ENCODE measurements around the gene GPC5.

The GPC5 gene

DNA sequence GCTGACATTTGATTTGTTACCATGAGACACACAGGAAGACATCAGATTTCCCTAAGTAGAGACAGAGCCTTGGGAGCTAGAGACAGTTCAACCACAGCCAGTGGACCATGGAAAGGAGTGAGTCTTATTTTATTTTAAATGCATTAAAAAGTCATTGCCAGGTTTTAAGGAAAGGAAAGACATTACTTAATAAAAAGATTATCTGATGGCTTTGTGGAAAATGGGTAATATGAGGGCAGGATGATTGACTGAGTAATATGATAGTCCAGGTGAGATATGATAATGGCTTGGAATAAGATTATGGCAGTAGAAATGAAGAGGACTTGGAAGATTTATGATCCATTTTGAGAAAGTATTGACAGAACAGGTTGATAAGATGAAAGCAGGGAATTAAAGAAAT lies 580.1 kb downstream of the GPC5 start:
- DNase-seq (ENCODE audit: low spot score), result no peak

DNA sequence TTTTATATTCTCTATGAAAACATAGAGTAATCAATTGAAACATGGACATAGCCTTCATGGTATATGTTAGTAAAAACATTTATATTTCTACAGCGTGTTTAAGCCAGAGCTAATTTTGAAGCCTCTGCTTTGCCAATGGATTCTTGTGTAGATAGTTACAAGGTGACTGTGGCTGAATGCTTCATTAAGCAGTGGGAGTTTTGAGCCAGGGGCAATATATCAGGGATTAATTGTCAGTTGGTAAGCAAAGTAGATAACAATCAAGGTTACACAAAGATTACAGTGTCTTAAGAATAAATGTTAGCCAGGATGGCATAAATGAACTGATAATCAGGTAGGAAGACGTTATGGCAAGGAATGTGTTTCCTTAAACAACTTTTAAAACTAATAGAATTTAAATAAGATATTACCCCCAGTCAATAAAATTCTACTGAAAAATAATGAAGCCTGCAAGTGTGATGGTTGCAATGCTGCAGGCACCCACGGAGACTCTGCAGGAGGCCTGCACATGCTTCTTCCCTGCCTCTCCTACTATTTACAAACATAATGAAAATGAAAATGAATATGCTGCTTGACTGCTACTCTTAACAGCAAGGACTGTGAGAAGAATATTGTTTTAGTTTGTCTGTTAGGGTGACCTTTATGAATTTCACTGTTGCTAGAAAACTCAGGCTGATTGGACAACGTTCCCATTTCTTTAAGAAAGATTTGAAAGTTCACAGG lies 588.5 kb downstream of the GPC5 start:
- no peak for DNase-seq (ENCODE audit: low spot score)

DNA sequence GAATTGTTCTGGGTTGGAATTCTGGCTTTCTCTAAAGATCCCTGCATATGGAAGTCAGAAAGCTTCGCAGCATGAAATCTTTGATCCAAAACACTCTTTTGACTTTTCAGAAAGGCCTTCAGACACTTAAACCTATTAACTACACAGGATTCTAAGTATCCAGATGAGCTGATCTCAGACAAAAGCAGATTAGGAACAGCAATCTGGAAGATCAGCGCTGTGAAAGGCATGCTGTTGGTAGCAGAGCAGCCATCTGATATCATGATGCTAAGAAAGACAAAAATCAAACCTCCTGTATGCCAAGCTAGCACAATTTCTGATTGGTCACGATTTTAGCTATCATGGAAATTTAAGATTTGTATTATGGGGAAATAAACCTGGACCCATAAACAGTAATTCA lies 589.9 kb downstream of the GPC5 start:
- no peak for DNase-seq (ENCODE audit: low spot score)

DNA sequence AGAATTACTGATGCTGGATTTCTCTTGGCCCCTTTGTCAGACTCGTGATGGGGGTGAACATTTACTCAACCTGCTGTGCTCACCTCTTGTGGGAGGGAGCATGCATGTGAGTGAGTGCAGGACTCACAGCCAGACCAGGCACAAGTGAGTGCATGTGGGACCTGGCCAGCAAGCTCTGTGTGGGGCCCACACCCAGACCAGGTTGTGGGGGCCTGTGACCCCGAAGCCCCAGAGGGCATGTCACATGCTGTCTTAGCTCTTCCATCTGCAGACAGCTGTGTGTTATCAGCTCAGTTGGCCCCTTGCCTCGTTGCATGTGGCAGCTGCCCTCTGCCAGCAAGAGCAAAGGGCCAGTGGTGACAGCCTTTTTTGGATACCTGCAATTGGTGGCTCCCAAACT lies 614.4 kb downstream of the GPC5 start:
- DNase-seq (ENCODE audit: low spot score), result no peak

DNA sequence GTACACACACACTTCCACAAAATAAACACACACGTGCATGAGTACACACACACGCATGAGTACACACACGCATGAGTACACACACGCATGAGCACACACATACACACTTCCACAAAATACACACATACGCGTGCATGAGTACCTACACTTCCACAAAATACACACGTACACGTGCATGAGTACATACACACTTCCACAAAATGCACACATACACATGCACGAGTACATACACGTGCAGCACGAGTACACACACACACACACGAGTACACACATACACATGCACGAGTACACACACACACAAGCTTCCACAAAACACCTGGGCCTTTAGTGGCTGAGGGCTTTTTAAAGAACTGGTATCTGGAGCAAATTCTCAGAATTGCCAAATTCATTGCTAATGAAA lies 619.3 kb downstream of the GPC5 start:
- DNase-seq (ENCODE audit: low spot score), result no peak

DNA sequence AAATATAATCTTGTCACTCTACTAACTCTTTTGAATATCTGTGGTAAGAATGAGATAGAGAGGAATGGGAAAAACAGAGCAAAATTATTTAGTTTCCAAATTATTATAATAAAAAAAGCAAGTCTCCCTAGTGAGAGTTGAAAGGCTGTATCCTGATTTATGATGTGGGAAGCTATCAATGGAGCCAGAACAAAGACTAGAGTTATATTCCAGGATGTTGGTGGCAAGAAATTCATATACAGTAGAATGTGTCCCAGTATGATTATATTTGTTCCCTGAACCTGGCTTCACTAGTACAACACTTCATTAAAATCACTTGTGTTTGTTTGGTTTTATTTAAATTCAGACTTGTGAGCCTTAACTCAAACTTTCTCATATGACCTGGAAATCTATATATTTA lies 630.3 kb downstream of the GPC5 start:
- no peak for DNase-seq (ENCODE audit: low spot score)

DNA sequence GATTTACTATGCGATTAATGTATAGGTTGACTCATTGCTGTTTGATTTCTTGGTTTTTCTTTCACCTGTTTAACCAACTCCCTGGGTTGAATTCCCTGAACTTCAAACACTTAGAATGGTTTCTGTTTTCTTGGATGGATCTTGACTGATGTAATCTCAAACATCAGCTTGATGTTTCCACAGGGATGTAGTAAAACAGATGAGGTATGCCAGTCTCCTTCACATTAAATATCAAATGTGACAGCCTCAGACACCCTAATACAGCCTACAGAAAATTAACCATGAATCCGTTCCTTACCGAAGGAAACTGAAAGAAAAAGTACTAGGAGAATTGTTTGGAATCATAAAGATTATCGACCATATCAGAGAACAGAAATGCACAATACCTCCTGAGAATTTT lies 631.2 kb downstream of the GPC5 start:
- no peak for DNase-seq (ENCODE audit: low spot score)

DNA sequence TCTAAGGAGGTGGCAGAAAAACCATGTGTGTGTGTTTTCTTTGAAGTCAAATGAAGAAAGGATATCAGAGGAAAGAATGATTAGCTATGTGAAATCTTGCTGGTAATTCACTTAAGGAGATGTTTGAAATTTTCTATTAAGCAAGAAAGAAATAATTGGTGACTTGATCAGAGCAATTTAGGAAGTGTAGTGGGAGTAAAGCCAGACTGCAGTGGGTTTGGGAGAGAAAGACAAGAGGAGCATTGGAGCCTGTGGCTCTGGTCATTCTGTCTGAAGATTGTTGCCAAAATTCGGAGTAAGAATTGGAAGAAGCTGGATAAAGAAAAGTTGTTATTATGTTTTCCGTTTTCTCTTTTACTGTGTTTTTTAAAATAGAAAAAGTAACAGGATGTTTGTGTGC lies 640.5 kb downstream of the GPC5 start:
- DNase-seq (ENCODE audit: low spot score), result no peak

DNA sequence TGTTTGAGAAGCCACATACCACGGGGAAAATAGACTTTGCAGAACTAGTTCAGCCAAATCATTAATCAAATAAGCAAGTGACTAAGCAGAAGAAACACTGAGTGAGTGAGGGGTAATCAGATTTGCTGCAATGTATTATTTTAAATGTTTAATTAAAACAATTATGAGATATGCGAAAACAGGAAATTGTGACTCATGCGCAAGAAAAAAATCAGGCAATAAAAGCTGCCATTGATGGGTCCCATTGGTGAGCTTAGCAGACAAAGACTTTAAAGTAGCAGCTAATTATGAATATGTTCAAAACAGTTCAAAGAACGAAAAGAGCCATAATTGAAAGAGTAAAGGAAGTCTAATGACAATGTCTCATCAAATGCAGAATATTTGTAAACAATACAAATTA lies 644.1 kb downstream of the GPC5 start:
- DNase-seq (ENCODE audit: low spot score), result no peak

DNA sequence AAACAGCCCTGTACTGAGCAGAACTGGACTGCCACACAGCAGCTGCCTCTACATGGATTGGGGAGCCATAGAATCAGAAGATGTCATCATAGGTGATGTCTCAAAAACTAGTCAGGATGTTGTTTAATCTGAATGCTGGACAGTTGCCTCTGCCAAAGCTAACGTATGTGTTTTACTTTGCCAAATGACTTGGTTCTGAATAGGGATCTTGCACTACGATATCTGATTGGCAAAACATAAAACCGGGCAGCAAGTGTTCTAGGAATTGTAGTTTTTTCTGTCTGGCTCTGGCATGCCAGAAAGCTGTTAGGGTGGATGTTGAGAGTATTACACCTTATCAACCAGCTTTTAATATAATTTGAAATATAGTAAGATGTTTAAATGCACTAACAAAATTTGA lies 645.9 kb downstream of the GPC5 start:
- DNase-seq (ENCODE audit: low spot score), result no peak

DNA sequence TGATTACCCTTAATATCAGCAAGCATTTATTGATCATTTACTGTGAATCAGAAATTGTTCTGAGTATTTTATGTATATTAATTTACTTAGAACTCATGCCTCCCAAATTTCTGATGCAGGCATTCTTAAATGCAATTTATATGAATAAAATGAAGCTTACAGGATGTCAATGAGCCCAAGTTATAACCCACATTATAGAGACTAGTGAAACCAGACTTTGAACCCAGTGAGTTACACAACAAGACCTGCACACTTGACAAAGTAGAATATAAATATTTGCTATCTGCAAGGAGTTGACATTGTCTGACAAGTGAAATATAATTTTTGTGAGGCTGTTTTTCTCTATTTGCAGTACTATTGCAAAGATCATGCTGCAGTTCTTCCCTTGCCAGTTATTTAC lies 656.0 kb downstream of the GPC5 start:
- no peak for DNase-seq (ENCODE audit: low spot score)

DNA sequence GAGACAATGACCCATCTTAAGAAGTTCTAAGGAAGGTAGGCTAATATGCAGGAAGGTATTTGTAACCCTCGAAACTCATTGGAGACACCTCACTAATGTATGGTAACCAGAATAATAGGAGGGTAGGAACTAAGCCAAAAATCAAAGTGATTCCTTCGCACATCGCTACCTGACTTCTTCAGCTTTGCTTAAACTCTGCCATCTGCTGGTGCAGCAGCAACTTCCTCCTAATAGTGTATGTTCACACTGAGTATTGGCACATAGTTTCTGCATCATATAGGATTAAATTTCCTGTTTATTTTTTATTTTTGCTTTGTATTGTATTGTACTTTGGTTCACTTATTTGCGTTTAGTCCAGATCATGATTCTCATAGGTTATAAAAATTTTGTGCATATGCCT lies 676.2 kb downstream of the GPC5 start:
- DNase-seq (ENCODE audit: low spot score), result no peak

DNA sequence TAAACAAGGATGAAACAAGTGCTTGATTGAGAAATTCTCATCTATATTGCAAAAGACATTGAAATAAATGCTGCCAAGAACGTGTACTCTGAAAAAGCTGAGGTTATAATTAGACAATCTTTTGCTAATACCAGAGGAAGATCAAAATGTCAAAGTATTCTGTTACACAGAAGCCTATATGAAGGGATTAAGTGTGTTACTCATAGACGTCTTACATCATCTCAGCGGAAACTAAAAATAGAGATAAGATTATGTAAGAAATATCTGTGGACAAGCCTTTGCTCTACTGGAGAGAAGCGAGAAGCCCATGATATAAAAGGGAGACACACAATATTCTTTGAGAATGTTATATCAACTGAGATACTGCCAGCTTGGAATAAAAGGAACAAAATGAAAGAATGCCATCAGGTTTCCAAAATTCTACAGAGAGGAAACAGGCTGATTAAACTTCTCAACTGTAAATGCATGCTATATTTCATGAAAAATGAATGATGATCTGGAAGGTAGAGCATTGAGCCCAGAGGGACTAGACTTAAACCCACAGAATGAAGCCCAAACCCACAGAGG lies 699.0 kb downstream of the GPC5 start:
- no peak for DNase-seq (ENCODE audit: low spot score)

DNA sequence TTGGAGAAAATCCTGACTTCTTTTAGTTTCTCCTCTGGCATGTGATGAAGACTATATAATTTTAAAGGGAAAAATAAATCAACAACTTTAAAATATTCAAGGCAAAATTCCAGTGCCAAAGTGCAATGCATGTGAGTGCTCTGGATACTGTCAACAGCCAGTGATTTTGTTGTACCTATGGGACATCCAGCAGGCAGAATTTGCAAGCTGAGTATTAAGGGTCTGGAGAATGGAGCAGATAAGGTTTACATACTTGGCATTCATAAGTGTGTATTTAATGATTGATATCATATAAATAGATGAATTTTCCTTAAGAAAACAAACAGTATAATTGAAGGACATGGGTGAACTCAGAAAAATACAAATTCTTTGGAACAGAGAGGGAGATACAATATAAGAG lies 703.4 kb downstream of the GPC5 start:
- DNase-seq (ENCODE audit: low spot score), result no peak

DNA sequence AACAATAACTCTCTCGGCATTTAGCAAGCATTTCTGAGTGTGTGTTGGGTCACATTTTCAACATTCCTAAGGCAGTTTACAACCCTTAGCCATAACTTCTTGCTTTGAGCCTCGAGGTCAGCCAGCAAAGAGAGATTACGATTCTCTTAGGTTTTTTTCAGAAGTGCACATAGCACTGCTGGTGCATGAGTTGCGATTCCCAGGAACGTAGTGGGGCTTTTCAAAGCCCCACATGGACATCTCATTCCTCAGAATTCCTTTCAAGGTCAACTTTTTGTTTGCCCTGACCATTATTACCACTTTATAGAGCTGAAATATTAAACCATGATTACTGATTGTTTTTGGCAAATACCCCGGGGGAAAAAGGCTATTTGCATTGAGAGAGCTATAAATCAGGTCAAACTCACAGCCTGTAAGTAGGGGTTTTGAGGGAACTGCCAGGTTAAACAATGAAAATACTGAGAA lies 705.3 kb downstream of the GPC5 start:
- no peak for DNase-seq (ENCODE audit: low spot score)

DNA sequence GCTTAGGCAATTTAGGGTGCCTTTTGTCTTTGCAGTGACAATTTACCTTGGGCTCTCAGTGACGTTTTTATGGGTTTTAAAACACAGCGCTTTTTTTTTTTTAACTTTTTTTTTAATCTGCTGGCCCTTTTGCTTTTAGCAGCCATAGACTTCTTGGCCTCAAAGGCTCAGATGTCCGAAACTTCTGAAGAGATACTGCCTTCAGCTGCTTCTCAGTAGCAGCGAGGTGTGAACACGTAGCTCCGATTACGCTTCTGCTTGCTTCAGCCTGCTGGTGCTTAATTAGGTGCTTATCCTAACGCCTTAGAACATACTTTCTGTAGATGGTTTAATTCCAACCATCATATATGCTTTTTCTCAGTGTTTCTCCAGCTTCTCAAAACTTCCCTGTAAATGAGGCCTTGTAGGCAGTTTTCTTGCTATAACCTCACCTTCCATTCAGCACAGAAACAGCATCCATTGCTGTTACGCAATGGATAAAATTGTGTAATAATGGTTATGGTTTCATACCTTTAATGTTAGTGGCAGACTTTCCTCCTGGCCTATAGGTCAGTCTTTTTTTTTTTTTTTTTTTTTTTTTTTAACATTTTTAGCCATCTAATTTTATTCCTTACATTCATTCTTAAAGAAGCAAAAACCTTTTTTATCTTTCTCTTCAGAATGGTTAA lies 723.9 kb downstream of the GPC5 start:
- DNase-seq (ENCODE audit: low spot score), result no peak

DNA sequence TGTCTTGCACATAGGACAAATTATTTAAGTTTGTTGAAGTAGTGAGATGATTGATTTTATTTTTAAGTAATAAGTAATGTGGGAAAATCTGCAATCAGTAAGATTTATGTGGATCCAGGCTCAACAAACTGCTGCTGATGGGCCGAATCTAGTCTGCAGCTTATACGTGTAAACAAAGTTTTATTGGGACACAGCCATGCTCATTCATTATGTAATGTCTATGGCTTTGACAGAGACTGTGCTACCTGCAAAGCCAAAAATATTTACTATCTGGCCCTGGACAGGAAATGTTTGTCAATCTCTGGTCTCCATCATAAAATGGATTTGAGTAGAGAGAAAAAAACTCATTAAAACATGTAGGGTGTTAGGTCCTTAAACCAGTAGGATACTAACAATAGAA lies 728.0 kb downstream of the GPC5 start:
- DNase-seq (ENCODE audit: low spot score), result no peak

DNA sequence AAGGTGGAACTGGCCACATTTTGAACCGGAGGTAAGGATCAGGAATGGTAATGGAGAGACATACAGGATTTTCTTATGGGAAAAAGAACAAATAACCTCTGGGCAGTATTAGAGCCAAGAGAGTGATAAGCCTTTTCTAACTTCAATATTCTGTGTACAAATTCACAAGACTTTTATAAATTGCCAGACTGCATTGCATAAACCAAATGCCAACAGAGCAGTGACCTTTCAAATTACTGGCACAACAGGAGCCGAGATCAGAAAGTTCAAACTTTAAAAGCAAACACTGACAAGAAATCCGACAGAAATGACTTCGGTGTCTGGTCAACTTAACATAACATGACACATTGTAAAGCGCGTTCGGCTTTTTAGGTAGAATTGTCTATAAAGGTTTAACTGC lies 737.1 kb downstream of the GPC5 start:
- no peak for DNase-seq (ENCODE audit: low spot score)

DNA sequence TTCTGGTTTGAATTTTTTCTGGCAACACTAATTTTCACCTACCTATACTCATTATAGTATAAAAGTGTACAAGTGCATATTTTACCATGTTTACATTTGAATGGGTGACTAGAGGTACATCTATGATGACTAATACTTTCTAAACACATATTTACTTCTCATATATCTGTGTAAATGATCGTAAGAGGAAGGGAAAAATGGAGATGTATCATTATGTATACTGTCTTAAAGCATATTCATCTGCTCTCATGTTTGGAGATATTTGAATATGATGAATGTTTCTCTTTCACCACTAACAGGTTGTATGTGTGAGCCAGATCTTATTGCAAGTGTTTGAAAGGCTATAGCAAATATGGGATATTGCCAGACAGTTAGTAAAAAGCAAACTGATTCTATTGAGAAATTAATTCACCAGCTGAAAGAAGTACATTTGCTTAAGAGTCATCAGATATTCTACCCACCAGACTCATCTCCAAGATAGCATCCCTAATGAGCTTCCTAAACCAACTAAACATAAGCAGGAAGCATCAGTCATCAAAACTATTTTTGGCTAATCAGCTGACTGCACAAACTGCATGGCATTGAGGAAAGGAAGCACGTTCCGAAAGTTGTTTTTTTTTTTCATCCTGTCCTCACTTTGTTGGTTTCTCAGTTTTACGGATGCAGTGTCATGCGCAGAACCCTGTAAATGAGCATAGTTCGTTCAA lies 738.2 kb downstream of the GPC5 start:
- DNase-seq (ENCODE audit: low spot score), result no peak

DNA sequence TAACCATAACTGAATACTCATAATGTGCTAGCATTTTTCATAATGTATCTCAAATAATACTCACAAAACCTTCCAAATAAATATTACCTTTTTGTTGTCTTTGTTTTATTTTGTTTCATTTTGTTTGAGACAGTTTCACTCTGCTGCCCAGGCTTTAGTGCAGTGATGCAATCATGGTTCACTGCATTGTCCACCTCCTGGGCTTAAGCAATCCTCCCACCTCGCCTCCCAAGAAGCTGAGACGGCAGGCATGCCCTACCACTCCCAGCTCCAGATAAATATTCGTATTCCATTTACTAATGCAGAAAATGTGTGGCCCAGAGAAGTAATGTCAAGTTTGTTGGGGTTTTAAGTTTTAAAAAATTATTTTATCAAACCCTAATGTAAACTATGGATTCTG lies 739.1 kb downstream of the GPC5 start:
- no peak for DNase-seq (ENCODE audit: low spot score)

DNA sequence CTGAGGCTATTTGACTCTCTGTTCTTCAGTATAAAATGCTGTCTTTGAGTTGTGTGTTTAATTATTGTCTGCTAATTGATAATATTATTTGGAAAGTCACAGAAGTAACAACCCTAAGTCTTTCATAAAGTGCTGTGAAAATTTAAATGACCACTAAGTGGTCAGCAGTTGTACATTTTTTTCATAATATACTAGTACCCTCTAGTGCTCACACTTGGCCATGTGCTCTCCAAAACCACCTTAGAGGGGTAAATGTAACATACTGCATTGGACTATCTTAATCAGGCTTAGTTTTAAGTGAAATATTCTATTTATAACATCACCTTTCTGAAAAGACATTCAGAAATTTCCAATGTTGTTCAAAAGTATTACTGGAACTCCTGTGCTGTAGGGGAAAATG lies 745.3 kb downstream of the GPC5 start:
- DNase-seq (ENCODE audit: low spot score), result no peak

DNA sequence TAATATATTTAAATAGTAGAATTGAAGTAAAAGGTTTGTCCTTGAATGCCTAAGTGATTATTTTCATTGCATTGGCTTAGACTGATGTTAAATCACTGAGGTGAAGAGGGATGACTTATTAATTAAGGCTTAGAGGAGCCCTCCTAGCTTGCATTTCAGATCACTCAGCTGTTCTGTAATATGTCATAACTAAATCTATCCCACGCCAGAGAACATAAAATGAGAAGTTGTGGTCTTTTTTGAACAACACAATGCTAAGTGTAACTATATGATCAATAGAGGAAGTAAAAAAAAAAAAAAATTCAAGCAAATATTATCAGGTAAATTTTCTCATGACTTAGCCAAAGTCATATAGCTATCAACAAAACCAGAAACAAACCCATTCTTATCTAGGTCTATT lies 752.2 kb downstream of the GPC5 start:
- no peak for DNase-seq (ENCODE audit: low spot score)

DNA sequence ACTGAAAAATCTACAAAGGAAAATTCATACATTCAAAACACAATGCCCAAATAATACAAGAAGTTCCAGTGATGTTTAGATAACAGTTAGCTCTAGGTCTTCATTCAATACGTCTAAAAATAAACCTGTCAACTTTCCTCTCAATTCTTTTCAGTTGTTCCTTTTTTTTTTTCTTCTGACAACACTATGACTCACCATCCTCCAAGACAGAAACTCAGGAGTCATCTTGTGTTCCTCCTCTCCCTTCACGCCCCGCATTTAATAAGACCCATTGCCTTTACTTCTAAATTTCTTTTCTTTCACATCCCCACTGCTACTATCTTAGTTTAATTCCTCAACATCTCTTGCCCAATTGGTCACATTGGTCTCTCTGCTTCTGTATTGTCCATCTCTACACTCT lies 759.9 kb downstream of the GPC5 start:
- DNase-seq (ENCODE audit: low spot score), result no peak
